GM12878 (cell line): ENCODE data around the gene ZSCAN4. TPM values are rescaled to one million over a fixed set of nuclear protein-coding genes. Genes with fewer than 3 reads are reported as not detected.
A peak's percentile ranks its signal among the peaks of the same experiment; 100 is the strongest.

ENCODE experiments used
- ATAC-seq: fragments of 200-7000 bp; cut with Tn5 transposase; 3 replicates; pipeline ENCODE4 v1.9.1; 2020; ENCODE audit warnings: mild to moderate bottlenecking, moderate library complexity
- BruUV-seq: library from RNA; stranded (reverse); fragments of 400-500 nt; replicated peaks from 2 replicates; lab custom pipeline; 2021; lab: Mats Ljungman, UMichigan
- CTCF ChIA-PET: fragments of 300-600 bp; sonication (Branson Sonifier 250); formaldehyde crosslinking; extraction: SDS; loops from one replicate; lab custom pipeline; 2021; ENCODE audit warnings: inconsistent platforms; lab: Yijun Ruan, JAX
- POLR2A ChIA-PET: fragments of 350-600 bp; formaldehyde crosslinking; extraction: SDS; loops from one replicate; lab custom pipeline; 2021; ENCODE audit warnings: inconsistent platforms; lab: Charles Lee
- RAD21 ChIA-PET: fragments of 300-600 bp; sonication (Branson Sonifier 250); formaldehyde crosslinking; loops from one replicate; lab custom pipeline; 2023; ENCODE audit warnings: antibody characterized with exemption; ENCODE audit not compliant: unreplicated experiment; lab: Charles Lee
- SMC1A ChIA-PET: fragments of 300-600 bp; sonication (Branson Sonifier 250); formaldehyde crosslinking; loops from one replicate; lab custom pipeline; 2023; ENCODE audit not compliant: unreplicated experiment, uncharacterized antibody; lab: Charles Lee
- DNase-seq: peaks from one replicate; pipeline ENCODE4 v3.0.0-alpha.2; 2011; ENCODE audit warnings: low read depth, low spot score
- FAIRE-seq: peaks from 3 replicates; lab custom pipeline; 2011; peaks lifted over from hg19 to GRCh38; lab: Jason Lieb, UNC
- H2AFZ ChIP-seq: 2 replicates; pipeline ENCODE4 v1.6.0; 2011; ENCODE audit warnings: low read depth, low read length, control low read depth; ENCODE audit not compliant: control insufficient read depth
- H3K27ac ChIP-seq: 2 replicates; pipeline ENCODE4 v1.5.1; 2011; ENCODE audit warnings: control low read depth; ENCODE audit not compliant: control insufficient read depth, insufficient read depth
- H3K27me3 ChIP-seq, 2 experiments: replicated peaks in 1 of 2; 2 replicates each; pipeline versions ENCODE4 v1.6.0 to v1.6.1; 2011; ENCODE audit warnings: low read length in 1 of 2; ENCODE audit not compliant: control insufficient read depth in 2 of 2, insufficient read depth in 2 of 2
- H3K36me3 ChIP-seq, 2 experiments: 2 replicates each; pipeline ENCODE4 v1.5.1; 2011; ENCODE audit warnings: low read length in 1 of 2; ENCODE audit not compliant: control insufficient read depth in 2 of 2, insufficient read depth in 2 of 2
- H3K4me1 ChIP-seq: 2 replicates; pipeline ENCODE4 v1.6.1; 2011; ENCODE audit warnings: mild to moderate bottlenecking, low read length, moderate library complexity, mixed read lengths; ENCODE audit not compliant: control insufficient read depth, insufficient read depth
- H3K4me2 ChIP-seq: 2 replicates; pipeline ENCODE4 v1.6.0; 2011; ENCODE audit warnings: control low read depth; ENCODE audit not compliant: control insufficient read depth, insufficient read depth
- H3K4me3 ChIP-seq: fragments of 200-600 bp; sonication (generic); 2 replicates; pipeline ENCODE4 v1.5.1; 2016
- H3K79me2 ChIP-seq: 2 replicates; pipeline ENCODE4 v1.6.0; 2011; ENCODE audit warnings: low read length; ENCODE audit not compliant: control insufficient read depth, insufficient read depth
- H3K9ac ChIP-seq: 2 replicates; pipeline ENCODE4 v1.8.0; 2011; ENCODE audit warnings: low read length, control low read depth, mixed read lengths; ENCODE audit not compliant: control insufficient read depth, insufficient read depth
- H3K9me3 ChIP-seq: replicated peaks from 3 replicates; pipeline ENCODE4 v1.5.1; 2011; ENCODE audit warnings: mild to moderate bottlenecking, low read length; ENCODE audit not compliant: control insufficient read depth, insufficient read depth
- H4K20me1 ChIP-seq: 2 replicates; pipeline ENCODE4 v1.6.0; 2011; ENCODE audit not compliant: control insufficient read depth, insufficient read depth
- HDAC6 ChIP-seq: fragments of 200-600 bp; sonication (generic); IDR thresholded peaks from one replicate; pipeline ENCODE4 v1.8.0; 2017; ENCODE audit warnings: antibody characterized with exemption; ENCODE audit not compliant: unreplicated experiment
- LARP7 ChIP-seq: fragments of 450-650 bp; IDR thresholded peaks from 2 replicates; pipeline ENCODE4 v1.6.1; 2017; ENCODE audit warnings: mild to moderate bottlenecking
- MLLT1 ChIP-seq: fragments of 450-650 bp; IDR thresholded peaks from 2 replicates; pipeline ENCODE4 v1.6.1; 2016; ENCODE audit warnings: mild to moderate bottlenecking
- MXI1 ChIP-seq: fragments of 150-350 bp; IDR thresholded peaks from 2 replicates; pipeline ENCODE4 v1.6.1; 2011; ENCODE audit warnings: low read depth, mild to moderate bottlenecking, inconsistent platforms, low read length, improper control_type of control experiment
- SP1 ChIP-seq: IDR thresholded peaks from one replicate; pipeline ENCODE4 v1.6.1; 2011; ENCODE audit warnings: low read depth, low read length
- TBL1XR1 ChIP-seq: IDR thresholded peaks from 2 replicates; pipeline ENCODE4 v1.6.1; 2012; ENCODE audit warnings: low read depth, low read length, improper control_type of control experiment
- WGBS: methylation state at CpG from one replicate; pipeline ENCODE4 v1.1.6; 2016; ENCODE audit warnings: low lambda C conversion rate; ENCODE audit not compliant: insufficient replicate concordance, insufficient coverage; ENCODE audit errors: missing lambda C conversion rate; 5-methylcytosine and 5-hydroxymethylcytosine counted together
- in situ Hi-C: fragments of 300-500 bp; cut with MboI; formaldehyde crosslinking; loops from 9 replicates; pipeline ENCODE4 v1.14.3; 2018; ENCODE audit warnings: mixed read lengths
- intact Hi-C: fragments of 100-400 bp; cut with micrococcal nuclease; formaldehyde crosslinking; loops from one replicate; pipeline ENCODE4 v1.14.2; 2022; ENCODE audit not compliant: unreplicated experiment
- polyA plus RNA-seq, 11 experiments: library from polyadenylated mRNA; depleted of rRNA in 4 of 11; unstranded in 6 of 11; stranded (reverse) in 5 of 11; fragments of >200 nt; fragmentation: Nextera tagmentation in 4 of 11; fragmentation: Illumina TruSeq in 1 of 11; extraction: Ambion mirVana in 4 of 11; extraction: Trizol in 1 of 11; gene quantifications; 1 replicate in 1 of 11; 2 replicates in 10 of 11; pipeline versions ENCODE4 v1.2.1 to v1.2.3, GENCODE V29; 2011 to 2016; ENCODE audit warnings: inconsistent platforms in 2 of 11, missing spikeins in 2 of 11, low read depth in 1 of 11
- total RNA-seq, 4 experiments: library from RNA; depleted of rRNA in 3 of 4; stranded (reverse); fragments of >200 nt in 3 of 4; fragmentation: Illumina TruSeq in 1 of 4; extraction: Trizol in 1 of 4; gene quantifications; 2 replicates each; pipeline versions ENCODE4 v1.2.1 to v1.2.3, GENCODE V29; 2013 to 2021
- TF ChIP-seq, protein P1 (sequence below): fragments of 450-650 bp; IDR thresholded peaks from 2 replicates; pipeline ENCODE4 v1.6.1; 2018; ENCODE audit warnings: borderline replicate concordance, mild to moderate bottlenecking; ENCODE audit not compliant: partially characterized antibody
- TF ChIP-seq, protein P2 (sequence below): fragments of 450-650 bp; IDR thresholded peaks from 2 replicates; pipeline ENCODE4 v1.6.1; 2016; ENCODE audit warnings: mild to moderate bottlenecking, moderate library complexity, borderline replicate concordance
- TF ChIP-seq, protein P3 (sequence below): fragments of 450-650 bp; IDR thresholded peaks from 2 replicates; pipeline ENCODE4 v1.6.1; 2016; ENCODE audit warnings: mild to moderate bottlenecking
- TF ChIP-seq, protein P4 (sequence below): fragments of 450-650 bp; IDR thresholded peaks from 2 replicates; pipeline ENCODE4 v1.6.1; 2017; ENCODE audit warnings: antibody characterized with exemption, mild to moderate bottlenecking, moderate library complexity

Gene ZSCAN4
- total and polyA plus RNA-seq, 10 of the 15 experiments (the other 5 are each of a cell fraction or from before 2014, with no cell fraction given), result 0.04 to 0.10 (median 0.06) TPM; not detected in 7

DNA sequence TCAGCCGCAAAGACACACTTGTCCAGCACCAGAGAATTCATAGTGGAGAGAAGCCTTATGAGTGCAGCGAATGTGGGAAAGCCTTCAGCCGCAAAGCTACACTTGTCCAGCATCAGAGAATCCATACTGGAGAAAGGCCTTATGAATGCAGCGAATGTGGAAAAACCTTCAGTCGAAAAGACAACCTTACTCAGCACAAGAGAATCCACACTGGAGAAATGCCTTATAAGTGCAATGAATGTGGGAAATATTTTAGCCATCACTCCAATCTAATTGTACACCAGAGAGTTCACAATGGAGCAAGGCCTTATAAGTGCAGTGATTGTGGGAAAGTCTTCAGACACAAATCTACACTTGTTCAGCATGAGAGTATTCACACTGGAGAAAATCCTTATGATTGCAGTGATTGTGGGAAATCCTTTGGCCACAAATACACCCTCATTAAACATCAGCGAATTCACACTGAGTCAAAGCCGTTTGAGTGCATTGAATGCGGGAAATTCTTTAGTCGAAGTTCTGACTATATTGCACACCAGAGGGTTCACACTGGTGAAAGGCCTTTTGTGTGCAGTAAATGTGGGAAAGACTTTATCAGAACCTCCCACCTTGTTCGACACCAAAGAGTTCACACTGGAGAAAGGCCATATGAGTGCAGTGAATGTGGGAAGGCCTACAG is 47.9 kb upstream of the ZSCAN4 start:
- H3K4me2 ChIP-seq, result no peak overlapping the region
- CTCF ChIA-PET, result no interaction called here
- no peak overlapping the region for H3K4me3 ChIP-seq
- H3K36me3 ChIP-seq, result peaks cover 8 to 46% of the 10 kb centered on the region in 2 experiments
- ATAC-seq, result no peak
- RAD21 ChIA-PET, result no interaction called here
- H3K9ac ChIP-seq, result no peak overlapping the region
- no peaks in the 10 kb centered on the region for H4K20me1 ChIP-seq
- FAIRE-seq, result no peak
- peaks cover 79% of the 10 kb centered on the region for H3K9me3 ChIP-seq
- H3K27ac ChIP-seq, result no peak overlapping the region
- SMC1A ChIA-PET, result no interaction called here
- in situ Hi-C loops (no loop called here), intact Hi-C loops (no loop called here)
- 98% methylated on average over 10 of the region's 10 CpGs for WGBS
- POLR2A ChIA-PET, result interaction anchor here (0.6 kb wide), 1 partner anchor 648 kb away, joined by 5 read pairs; no protein-coding TSS in a partner anchor
- DNase-seq, result no peak
- H3K4me1 ChIP-seq, result no peaks in the 10 kb centered on the region
- no TSS peak for BruUV-seq
- H2AFZ ChIP-seq, result no peak overlapping the region
- no peaks in the 10 kb centered on the region for H3K27me3 ChIP-seq
- H3K79me2 ChIP-seq, result peaks cover 3% of the 10 kb centered on the region
- TF ChIP-seq, protein P1, sequence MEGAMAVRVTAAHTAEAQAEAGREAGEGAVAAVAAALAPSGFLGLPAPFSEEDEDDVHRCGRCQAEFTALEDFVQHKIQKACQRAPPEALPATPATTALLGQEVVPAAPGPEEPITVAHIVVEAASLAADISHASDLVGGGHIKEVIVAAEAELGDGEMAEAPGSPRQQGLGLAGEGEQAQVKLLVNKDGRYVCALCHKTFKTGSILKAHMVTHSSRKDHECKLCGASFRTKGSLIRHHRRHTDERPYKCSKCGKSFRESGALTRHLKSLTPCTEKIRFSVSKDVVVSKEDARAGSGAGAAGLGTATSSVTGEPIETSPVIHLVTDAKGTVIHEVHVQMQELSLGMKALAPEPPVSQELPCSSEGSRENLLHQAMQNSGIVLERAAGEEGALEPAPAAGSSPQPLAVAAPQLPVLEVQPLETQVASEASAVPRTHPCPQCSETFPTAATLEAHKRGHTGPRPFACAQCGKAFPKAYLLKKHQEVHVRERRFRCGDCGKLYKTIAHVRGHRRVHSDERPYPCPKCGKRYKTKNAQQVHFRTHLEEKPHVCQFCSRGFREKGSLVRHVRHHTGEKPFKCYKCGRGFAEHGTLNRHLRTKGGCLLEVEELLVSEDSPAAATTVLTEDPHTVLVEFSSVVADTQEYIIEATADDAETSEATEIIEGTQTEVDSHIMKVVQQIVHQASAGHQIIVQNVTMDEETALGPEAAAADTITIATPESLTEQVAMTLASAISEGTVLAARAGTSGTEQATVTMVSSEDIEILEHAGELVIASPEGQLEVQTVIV, result no peak
- no peak for TF ChIP-seq TBL1XR1
- TF ChIP-seq LARP7, result no peak
- TF ChIP-seq, protein P2, sequence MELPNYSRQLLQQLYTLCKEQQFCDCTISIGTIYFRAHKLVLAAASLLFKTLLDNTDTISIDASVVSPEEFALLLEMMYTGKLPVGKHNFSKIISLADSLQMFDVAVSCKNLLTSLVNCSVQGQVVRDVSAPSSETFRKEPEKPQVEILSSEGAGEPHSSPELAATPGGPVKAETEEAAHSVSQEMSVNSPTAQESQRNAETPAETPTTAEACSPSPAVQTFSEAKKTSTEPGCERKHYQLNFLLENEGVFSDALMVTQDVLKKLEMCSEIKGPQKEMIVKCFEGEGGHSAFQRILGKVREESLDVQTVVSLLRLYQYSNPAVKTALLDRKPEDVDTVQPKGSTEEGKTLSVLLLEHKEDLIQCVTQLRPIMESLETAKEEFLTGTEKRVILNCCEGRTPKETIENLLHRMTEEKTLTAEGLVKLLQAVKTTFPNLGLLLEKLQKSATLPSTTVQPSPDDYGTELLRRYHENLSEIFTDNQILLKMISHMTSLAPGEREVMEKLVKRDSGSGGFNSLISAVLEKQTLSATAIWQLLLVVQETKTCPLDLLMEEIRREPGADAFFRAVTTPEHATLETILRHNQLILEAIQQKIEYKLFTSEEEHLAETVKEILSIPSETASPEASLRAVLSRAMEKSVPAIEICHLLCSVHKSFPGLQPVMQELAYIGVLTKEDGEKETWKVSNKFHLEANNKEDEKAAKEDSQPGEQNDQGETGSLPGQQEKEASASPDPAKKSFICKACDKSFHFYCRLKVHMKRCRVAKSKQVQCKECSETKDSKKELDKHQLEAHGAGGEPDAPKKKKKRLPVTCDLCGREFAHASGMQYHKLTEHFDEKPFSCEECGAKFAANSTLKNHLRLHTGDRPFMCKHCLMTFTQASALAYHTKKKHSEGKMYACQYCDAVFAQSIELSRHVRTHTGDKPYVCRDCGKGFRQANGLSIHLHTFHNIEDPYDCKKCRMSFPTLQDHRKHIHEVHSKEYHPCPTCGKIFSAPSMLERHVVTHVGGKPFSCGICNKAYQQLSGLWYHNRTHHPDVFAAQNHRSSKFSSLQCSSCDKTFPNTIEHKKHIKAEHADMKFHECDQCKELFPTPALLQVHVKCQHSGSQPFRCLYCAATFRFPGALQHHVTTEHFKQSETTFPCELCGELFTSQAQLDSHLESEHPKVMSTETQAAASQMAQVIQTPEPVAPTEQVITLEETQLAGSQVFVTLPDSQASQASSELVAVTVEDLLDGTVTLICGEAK, result no peak
- TF ChIP-seq, protein P3, sequence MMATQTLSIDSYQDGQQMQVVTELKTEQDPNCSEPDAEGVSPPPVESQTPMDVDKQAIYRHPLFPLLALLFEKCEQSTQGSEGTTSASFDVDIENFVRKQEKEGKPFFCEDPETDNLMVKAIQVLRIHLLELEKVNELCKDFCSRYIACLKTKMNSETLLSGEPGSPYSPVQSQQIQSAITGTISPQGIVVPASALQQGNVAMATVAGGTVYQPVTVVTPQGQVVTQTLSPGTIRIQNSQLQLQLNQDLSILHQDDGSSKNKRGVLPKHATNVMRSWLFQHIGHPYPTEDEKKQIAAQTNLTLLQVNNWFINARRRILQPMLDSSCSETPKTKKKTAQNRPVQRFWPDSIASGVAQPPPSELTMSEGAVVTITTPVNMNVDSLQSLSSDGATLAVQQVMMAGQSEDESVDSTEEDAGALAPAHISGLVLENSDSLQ, result no peak
- 0 out of 2 replicates have a peak, but pooled peaks have one; percentile 48 for TF ChIP-seq MLLT1
- TF ChIP-seq MXI1, result no peak
- TF ChIP-seq HDAC6, result no peak
- no peak for TF ChIP-seq SP1
- TF ChIP-seq, protein P4, sequence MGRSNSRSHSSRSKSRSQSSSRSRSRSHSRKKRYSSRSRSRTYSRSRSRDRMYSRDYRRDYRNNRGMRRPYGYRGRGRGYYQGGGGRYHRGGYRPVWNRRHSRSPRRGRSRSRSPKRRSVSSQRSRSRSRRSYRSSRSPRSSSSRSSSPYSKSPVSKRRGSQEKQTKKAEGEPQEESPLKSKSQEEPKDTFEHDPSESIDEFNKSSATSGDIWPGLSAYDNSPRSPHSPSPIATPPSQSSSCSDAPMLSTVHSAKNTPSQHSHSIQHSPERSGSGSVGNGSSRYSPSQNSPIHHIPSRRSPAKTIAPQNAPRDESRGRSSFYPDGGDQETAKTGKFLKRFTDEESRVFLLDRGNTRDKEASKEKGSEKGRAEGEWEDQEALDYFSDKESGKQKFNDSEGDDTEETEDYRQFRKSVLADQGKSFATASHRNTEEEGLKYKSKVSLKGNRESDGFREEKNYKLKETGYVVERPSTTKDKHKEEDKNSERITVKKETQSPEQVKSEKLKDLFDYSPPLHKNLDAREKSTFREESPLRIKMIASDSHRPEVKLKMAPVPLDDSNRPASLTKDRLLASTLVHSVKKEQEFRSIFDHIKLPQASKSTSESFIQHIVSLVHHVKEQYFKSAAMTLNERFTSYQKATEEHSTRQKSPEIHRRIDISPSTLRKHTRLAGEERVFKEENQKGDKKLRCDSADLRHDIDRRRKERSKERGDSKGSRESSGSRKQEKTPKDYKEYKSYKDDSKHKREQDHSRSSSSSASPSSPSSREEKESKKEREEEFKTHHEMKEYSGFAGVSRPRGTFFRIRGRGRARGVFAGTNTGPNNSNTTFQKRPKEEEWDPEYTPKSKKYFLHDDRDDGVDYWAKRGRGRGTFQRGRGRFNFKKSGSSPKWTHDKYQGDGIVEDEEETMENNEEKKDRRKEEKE, result no peak
